ENCODE data around the gene RRP12.

GRCh38 chr10:97334370-97335175 lies 66.6 kb downstream of the RRP12 start, which contains the start of gene FRAT2:
- no peak for TF ChIP-seq CTCF (IDR thresholded peaks at IDR 0.05)
- TF ChIP-seq EZH2 (IDR thresholded peaks at IDR 0.05) = no peak

Measured in neural progenitor cell (in vitro differentiated cells).